Nephron progenitor cell (in vitro differentiated cells): Measurements from ENCODE around the gene MYEOV.

Experiments
- DNase-seq: peaks from one replicate; pipeline ENCODE4 v3.0.0; 2021
- H3K27ac Mint-ChIP-seq: 2 replicates; pipeline ENCODE4 v1.8.0; 2021; ENCODE audit warnings: mild to moderate bottlenecking, moderate library complexity, mixed read lengths
- H3K27me3 Mint-ChIP-seq: 2 replicates; pipeline ENCODE4 v1.8.0; 2021; ENCODE audit warnings: mild to moderate bottlenecking, low read depth, mixed read lengths; ENCODE audit not compliant: poor library complexity
- H3K36me3 Mint-ChIP-seq: 2 replicates; pipeline ENCODE4 v1.8.0; 2021; ENCODE audit warnings: low read depth, mixed read lengths
- H3K4me1 Mint-ChIP-seq: 2 replicates; pipeline ENCODE4 v1.8.0; 2021; ENCODE audit warnings: mixed read lengths
- H3K4me3 Mint-ChIP-seq: 2 replicates; pipeline ENCODE4 v1.8.0; 2021; ENCODE audit warnings: mild to moderate bottlenecking, moderate library complexity, mixed read lengths
- H3K9me3 Mint-ChIP-seq: 2 replicates; pipeline ENCODE4 v1.8.0; 2021; ENCODE audit warnings: mild to moderate bottlenecking, moderate library complexity, mixed read lengths
- TF ChIP-seq, protein P1 (sequence below): fragments of 200-600 bp; sonication (generic); IDR thresholded peaks from 2 replicates; pipeline ENCODE4 v1.5.0; 2021; ENCODE audit warnings: antibody characterized with exemption

The MYEOV gene

DNA sequence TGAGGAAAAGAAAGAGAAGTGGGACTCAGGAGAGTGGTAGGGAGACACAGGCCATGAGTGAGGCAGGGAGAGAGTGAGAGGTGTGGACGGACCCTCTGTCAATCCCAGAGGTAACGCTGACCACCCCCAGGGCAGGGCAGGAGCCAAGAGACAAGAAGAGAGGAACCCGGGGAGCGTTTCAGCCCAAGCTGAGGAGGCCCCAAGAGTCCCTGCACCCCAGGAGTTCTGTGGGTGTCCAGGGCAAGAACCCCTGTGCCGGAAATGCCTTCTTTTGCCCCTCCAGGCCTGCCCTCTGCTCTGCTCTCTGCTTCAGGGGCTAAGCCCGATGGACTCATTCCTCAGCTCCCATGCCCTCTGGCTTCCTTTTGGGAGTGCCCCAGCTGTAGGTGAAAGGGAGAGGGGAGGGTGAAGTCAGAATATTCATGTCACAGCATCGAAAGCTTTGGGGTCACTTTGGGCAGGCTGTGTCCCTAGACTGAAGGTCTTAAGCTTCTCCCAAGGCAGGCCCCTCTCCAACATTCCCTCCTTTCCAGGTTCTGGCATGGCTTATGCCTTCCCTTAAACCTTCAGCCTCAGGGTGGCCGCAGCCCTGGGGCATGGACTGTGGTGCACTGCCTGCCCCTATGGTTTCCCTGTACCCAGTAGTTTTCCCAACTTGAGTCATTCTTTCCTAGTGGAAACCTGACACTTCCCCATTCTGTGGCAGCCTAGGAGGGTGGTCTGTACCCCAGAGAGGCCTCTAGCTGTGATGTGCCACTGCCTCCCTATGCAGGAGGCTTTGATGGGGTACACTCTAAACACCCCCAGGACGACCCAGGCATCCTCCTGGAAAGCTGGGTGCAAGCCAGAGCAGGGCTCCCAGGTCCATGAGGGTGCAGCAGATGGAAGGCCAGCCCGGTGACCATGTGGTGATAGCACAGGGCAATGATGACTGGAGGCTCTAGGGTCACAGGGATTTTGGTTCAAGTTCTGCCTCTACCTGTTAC is 27.1 kb downstream of the MYEOV start:
- H3K36me3 Mint-ChIP-seq, result no peaks in the 10 kb centered on the region
- TF ChIP-seq, protein P1, sequence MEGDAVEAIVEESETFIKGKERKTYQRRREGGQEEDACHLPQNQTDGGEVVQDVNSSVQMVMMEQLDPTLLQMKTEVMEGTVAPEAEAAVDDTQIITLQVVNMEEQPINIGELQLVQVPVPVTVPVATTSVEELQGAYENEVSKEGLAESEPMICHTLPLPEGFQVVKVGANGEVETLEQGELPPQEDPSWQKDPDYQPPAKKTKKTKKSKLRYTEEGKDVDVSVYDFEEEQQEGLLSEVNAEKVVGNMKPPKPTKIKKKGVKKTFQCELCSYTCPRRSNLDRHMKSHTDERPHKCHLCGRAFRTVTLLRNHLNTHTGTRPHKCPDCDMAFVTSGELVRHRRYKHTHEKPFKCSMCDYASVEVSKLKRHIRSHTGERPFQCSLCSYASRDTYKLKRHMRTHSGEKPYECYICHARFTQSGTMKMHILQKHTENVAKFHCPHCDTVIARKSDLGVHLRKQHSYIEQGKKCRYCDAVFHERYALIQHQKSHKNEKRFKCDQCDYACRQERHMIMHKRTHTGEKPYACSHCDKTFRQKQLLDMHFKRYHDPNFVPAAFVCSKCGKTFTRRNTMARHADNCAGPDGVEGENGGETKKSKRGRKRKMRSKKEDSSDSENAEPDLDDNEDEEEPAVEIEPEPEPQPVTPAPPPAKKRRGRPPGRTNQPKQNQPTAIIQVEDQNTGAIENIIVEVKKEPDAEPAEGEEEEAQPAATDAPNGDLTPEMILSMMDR, result no peak
- DNase-seq, result no peak
- H3K4me1 Mint-ChIP-seq, result peaks cover 15% of the 10 kb centered on the region
- H3K27ac Mint-ChIP-seq, result no peak overlapping the region
- no peaks in the 10 kb centered on the region for H3K9me3 Mint-ChIP-seq
- H3K27me3 Mint-ChIP-seq, result peaks cover 10% of the 10 kb centered on the region
- no peak overlapping the region for H3K4me3 Mint-ChIP-seq

DNA sequence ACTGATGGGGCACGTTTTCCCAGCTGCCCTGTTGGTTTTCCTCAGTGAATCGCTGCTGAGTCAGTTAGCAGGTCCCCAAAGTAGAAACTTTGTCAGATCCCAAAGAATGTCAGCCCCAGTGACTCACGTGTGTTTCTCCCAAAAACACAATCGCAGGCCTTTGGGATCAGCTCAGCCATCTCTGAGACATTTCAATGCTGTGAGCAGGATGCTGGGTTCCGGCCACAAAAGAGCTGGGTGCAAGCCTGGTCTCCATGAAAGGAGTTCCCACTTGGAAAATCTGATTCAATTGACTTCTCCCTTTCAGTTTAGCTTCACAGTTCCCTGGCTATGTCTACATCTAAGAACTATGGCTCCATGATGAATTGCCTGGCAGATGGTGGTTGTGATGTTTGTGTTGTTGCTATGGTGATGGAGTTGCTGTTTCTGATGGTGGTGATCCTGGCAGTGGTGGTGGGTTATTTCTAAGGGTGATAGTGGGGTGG is 28.0 kb downstream of the MYEOV start:
- H3K27ac Mint-ChIP-seq, result no peak overlapping the region
- no peaks in the 10 kb centered on the region for H3K9me3 Mint-ChIP-seq
- H3K27me3 Mint-ChIP-seq, result peaks cover 11% of the 10 kb centered on the region
- H3K36me3 Mint-ChIP-seq, result no peaks in the 10 kb centered on the region
- TF ChIP-seq, protein P1, result no peak
- peaks cover 15% of the 10 kb centered on the region for H3K4me1 Mint-ChIP-seq
- no peak for DNase-seq
- H3K4me3 Mint-ChIP-seq, result no peak overlapping the region

DNA sequence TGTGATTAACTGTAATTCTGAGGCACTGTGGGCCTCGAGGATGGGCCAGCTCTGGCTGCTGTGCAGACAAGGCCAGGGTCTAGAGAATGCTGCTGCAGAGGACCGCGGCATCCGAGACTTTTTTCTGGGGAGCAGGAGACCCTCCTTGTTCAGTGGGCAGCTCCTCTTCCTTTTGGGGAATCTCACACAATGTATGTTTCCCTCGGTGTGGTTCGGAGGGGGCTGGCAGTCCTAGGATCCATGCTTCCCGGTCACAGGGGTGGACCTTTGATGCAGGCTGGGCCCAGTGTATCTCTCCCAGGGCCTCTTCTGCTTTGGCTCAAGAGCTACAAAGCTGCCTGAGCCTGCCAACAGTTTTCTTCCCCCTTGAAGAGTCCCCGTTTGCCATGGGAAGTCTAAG is 31.5 kb downstream of the MYEOV start:
- Mint-ChIP-seq H3K27me3 (peaks cover 4% of the 10 kb centered on the region), H3K4me3 (no peak overlapping the region), H3K36me3 (no peaks in the 10 kb centered on the region), H3K27ac (peak overlapping the region; percentile 50), H3K4me1 (peaks cover 9% of the 10 kb centered on the region), H3K9me3 (no peaks in the 10 kb centered on the region)
- no peak for DNase-seq
- TF ChIP-seq, protein P1, result no peak

DNA sequence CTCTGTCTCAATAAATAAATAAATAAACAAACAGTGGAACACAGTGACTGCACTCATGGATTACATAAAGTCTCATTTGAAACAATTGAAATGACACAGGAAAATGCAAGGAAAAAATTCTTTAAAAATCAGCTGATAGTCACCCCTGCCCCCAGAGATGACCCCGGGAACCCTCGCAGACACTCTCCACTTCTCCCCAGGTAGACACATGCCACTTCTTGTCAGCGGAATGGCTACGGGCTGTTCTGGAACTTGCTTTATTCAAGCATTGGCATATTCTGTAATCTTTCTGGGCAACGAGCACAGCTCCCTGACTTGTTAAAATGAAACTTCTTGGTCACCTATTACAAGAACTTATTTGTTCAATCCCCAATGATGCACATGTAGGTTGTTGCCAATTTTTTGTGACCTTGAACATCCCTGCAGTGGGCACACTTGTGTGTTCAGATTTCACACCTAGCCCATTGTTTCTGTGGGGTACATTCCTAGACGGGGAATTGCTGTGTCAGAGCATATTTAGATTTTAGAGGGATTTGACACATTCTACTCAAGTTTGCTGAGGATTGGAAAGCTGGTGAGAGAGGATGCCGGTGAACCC is 32.8 kb downstream of the MYEOV start:
- H3K4me1 Mint-ChIP-seq, result no peaks in the 10 kb centered on the region
- TF ChIP-seq, protein P1, result no peak
- no peak for DNase-seq

DNA sequence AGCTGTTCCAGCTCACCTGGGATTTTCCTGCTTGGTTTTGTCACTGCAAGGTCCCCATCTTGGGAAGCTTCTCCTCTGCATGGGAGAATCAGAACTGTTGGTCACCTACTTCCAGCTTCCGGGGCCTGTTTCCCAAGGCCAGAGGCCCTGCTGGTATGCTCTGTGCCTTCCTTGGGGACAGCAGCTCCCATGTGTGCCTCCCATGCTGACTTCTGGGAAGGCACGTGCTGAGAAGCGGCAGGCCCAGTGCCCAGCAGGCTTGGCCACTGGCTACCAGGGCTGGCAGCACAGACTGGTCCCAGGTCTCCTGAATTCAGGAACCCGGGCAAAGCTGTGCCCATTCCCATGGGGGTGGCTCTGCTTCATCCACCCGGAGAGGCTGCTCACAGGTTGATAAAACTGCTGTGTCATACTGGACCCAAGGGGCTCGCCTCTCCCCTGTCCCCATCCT is 33.8 kb downstream of the MYEOV start:
- Mint-ChIP-seq H3K4me3 (no peak overlapping the region), H3K36me3 (no peaks in the 10 kb centered on the region), H3K4me1 (no peaks in the 10 kb centered on the region), H3K9me3 (peaks cover 4% of the 10 kb centered on the region), H3K27me3 (peaks cover 4% of the 10 kb centered on the region), H3K27ac (no peak overlapping the region)
- TF ChIP-seq, protein P1, result no peak
- DNase-seq, result no peak

More for the DNA sequence above, 32.8 kb downstream of the MYEOV start:
- H3K27me3 Mint-ChIP-seq, result peaks cover 4% of the 10 kb centered on the region
- peaks cover under 1% of the 10 kb centered on the region for H3K9me3 Mint-ChIP-seq
- no peak overlapping the region for H3K4me3 Mint-ChIP-seq
- H3K27ac Mint-ChIP-seq, result no peak overlapping the region
- no peaks in the 10 kb centered on the region for H3K36me3 Mint-ChIP-seq
